CD4-positive, alpha-beta T cell treated with Interleukin-15 for 1 hour (primary cell): Measurements from ENCODE around the gene TBRG4.
A peak's percentile ranks its signal among the peaks of the same experiment; 100 is the strongest.
"Not testable (repeated sequence)": the region's sequence is repeated elsewhere in the genome, so short reads cannot be mapped to it uniquely, and the experiment has no call there.

Source experiments
- DNase-seq: peaks from one replicate; pipeline ENCODE4 v3.0.0-alpha.2; 2020

TBRG4 gene

GRCh38 chr7:45114926-45115325 is 3.4 kb upstream of the TBRG4 start:
- no peak for DNase-seq

- not testable (repeated sequence) for DNase-seq
Observed at GRCh38 chr7:45114257-45114656, 2.8 kb upstream of the TBRG4 start.

DNA sequence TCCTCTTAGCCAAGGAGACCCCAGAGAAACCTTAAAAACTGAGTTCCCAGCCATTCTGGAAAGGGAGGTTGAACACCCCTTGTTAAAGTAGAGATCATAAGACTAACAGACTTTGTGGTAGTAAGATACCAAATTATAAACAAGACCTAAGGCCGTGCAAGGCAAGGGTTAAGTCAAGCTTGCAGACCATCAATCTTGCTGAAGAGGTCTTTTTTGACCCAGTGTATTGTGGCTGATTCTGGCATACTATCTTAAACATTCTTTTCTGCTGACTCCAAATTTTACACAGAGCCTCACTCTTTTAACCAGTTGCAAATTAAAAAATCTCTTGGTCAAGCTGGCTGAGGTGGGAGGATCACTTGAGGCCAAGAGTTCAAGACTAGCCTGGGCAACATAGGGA is 1.2 kb upstream of the TBRG4 start:
- no peak for DNase-seq

DNA sequence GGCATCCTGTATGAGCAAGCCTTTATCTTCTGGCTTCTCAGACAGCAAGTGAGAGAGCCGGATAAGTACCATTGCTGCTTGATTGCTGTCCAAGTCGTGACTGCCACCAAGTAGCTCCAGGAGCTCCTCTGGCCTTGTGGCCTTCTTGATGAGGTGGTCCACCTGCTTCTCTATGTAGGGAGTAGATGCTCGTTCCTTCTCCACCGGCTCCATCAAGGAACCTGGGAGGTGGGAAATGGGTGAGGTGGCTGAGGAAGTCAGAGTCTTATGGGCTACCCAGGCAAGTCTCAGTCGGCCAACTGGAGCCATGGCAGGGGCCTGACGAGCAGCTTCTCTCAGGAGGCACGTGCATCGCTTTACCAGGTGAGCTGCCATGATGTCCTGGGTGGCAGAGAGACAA is 2.6 kb downstream of the TBRG4 start:
- DNase-seq, result no peak

- no peak for DNase-seq
Observed at GRCh38 chr7:45107356-45107755, 4.1 kb downstream of the TBRG4 start.

GRCh38 chr7:45106820-45107219 is 4.7 kb downstream of the TBRG4 start:
- DNase-seq, result no peak

- no peak for DNase-seq
Observed at GRCh38 chr7:45105588-45106188, 5.8 kb downstream of the TBRG4 start.

GRCh38 chr7:45104844-45105587 is 6.5 kb downstream of the TBRG4 start:
- DNase-seq, result no peak

DNA sequence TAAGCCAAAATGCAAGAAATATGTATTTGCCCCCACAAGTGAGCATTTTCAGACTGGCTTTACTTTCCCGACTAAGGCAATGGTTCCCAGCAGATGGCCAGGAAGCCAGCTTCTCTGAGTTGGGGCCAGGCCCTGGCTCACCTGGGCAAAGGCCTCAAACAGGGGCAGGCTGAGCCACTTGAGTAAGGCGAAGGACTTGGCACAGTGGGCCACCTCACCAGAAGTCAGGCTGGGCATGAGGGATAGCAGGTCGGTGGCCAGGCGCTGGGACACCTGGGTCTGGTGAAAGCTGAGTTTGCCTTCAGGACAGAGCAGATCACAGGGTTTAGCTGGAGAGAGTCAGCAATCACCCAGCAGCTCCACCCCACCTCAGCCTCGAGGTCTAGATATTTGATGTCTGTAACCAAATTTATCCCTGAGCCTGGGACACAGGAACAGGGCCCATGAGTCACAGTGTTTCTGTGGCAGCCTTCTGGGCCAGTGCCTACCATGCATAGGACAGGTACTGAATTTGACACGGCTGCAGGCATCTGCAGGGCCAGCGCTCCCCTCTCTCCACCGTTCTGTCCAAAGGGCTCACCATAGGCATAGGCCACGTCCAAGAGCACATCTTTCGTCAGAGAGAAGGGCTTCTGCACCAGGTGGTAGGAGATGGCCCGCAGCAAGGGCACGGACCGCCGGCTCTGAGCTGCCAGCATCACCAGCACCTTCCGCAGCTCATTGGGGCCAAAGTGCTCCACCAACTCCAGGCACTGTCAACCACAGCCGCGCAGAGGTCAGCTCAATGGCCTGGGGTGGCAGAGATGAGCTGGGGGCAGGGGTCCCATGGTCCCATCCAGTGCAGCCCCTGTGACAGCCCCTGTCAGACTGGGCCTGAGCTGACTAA is 7.3 kb downstream of the TBRG4 start:
- DNase-seq, result no peak

- no peak for DNase-seq
Observed at GRCh38 chr7:45102785-45103712, 8.4 kb downstream of the TBRG4 start.

DNA sequence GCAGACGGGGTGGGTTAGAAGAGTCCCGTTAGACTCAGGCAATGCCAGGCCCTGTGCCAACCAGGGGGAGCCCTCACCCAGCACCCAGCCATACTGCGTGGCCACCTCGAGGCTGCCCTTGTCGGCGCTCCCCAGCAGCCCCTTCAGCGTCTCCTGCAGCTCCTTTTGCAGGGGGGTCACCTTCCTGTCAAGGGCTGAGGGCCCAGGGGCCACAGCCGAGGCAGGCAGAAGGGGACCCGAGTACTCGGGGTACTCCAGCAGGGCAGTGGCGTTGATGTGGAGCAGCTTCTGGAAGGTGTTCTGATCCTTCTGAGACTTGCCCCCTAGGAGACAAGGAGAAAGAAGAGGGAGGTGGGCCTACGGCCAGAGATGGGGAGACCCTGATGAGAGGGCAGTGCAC is 9.7 kb downstream of the TBRG4 start:
- DNase-seq, result no peak

GRCh38 chr7:45100761-45101480 is 10.6 kb downstream of the TBRG4 start:
- DNase-seq, result no peak

GRCh38 chr7:45099891-45100760 is 11.4 kb downstream of the TBRG4 start:
- no peak for DNase-seq

DNA sequence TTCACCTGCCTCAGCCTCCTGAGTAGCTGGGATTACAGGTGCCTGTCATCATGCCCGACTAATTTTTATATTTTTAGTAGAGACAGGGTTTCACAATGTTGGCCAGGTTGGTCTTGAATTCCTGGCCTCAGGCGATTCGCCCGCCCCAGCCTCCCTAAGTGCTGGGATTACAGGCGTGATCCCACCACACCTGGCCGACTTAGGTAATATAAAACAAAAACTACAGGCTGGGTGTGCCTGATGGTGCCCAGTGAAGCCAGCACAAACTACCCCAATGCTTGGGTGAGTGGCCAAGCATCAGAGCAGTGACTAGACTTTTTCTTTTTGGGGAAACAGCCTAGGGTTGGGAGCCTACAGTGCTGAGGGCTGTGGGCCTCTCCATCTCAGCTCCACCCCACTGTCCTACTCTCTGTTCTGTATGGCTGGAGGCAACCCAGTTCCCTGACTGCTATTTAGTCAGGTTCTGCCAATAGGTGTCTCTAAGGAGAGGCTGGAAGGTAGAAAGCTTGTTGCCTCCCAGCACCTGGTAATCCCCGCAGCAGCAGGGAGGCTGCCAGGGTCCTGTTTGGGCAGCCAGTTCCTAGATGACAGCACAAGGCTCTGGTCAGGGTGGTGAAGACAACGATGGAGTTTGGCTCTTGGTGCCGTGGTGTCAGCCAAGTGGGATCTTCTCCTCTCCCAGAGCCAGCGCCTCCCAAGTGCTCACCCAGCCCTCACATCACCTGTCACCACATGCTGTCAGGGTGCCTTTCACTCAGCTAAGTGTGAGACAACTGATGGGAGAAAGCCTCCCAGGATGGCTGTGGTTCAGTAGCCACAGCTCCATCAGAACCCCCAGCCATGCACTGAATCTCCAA is 12.3 kb downstream of the TBRG4 start:
- DNase-seq, result no peak

- DNase-seq, result no peak
Observed at GRCh38 chr7:45092931-45093235, 18.6 kb downstream of the TBRG4 start.

- no peak for DNase-seq
Observed at GRCh38 chr7:45092100-45092930, 19.2 kb downstream of the TBRG4 start.

DNA sequence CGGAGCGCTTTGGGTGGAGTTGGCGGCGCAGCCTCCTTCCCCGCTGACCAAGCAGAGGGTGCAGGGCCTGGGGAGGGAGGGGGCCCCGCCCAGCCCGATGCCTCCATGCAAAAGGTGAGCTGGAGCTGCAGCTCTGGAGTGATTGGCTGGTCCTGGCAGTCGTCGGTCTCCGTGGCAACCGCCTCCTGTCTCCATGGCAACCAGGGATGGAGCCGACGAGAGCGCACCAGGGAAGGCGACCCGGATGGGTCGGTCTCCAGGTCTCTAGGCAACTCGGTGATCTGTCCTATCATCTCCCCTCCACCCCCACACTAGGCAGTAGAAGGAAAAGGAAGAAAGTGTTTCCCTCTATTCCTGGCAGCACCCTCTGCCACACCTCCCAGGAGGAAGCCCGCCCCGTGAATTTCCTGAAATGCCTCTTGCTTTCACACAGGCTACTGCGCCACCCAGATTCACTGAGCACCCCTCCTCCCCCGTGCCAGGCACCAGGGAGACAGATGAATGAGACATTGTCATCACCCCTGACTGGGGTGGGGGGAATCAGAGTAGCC is 22.1 kb downstream of the TBRG4 start:
- peak; percentile 72 for DNase-seq

DNA sequence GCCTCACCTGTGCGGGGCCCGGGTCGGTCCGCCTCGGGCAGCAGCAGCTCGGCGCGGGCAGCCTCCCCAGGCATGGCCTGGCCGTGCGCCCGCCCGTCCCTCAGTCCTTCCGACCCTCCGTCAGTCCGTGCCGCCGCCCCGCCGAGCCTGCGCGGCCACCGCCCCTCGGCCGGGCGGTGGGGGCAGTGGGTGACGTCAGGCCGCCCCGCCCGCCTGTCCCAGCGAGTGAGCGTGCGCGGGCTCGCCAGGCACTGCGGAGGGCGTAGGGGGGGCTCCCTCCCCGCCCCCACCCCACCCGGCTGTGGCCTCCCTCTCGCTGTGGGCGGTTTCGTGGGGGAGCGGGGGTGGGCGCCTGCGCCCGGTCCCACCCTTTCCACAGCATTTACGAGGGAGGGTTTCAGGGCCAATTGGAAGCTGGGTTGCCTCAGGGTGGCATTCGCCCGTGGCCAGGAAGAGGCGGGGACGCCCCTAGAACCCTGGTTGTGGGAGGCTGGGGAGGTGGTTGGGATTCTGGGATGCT is 22.6 kb downstream of the TBRG4 start, which contains the start of gene NACAD:
TSS of gene NACAD (minus strand) at position 149 of the 520 bp plus-strand sequence. CDS start at position 74, 75 bp downstream.
- no peak for DNase-seq
